Fibroblast of mammary gland (primary cell): ENCODE data around the gene NMBR.
"Not testable (repeated sequence)": the region's sequence is repeated elsewhere in the genome, so short reads cannot be mapped to it uniquely, and the experiment has no call there.

Experiments
- DNase-seq: peaks from one replicate; pipeline ENCODE4 v3.0.0-alpha.2; 2010; ENCODE audit warnings: low read depth
- H3K4me3 ChIP-seq: 2 replicates; pipeline ENCODE4 v1.5.1; 2011; ENCODE audit warnings: low read depth, mild to moderate bottlenecking, low read length, moderate library complexity; ENCODE audit not compliant: control insufficient read depth
- CTCF ChIP-seq: conservative IDR thresholded peaks from 2 replicates; pipeline ENCODE4 v1.5.1; 2011; ENCODE audit warnings: low read depth, low read length, inconsistent platforms; ENCODE audit not compliant: control insufficient read depth, insufficient read depth

NMBR gene

GRCh38 chr6:142074516-142074915 is 72.4 kb downstream of the NMBR start:
- no peak for TF ChIP-seq CTCF
- DNase-seq, result no peak
- no peak overlapping the region for H3K4me3 ChIP-seq

DNA sequence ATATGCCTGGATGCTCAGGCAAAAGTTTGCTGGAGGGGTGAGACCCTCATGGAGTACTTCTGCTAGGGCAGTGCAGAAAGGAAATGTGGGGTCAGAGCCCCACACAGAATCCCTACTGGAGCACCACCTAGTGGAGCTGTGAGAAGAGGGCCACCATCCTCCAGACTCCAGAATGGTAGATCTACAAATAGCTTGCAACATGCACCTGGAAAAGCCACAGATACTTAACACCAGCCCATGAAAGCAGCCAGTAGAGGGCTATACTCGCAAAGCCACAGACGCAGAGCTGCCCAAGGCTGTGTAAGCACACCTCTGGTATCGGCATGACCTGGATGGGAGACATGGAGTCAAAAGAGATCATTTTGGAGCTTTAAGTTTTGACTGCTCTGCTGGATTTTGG is 74.9 kb downstream of the NMBR start:
- DNase-seq, result no peak
- peak; percentile 27 for TF ChIP-seq CTCF
- H3K4me3 ChIP-seq, result no peak overlapping the region

GRCh38 chr6:142068416-142068815 is 78.5 kb downstream of the NMBR start:
- H3K4me3 ChIP-seq, result no peak overlapping the region
- no peak for DNase-seq
- TF ChIP-seq CTCF, result no peak

- not testable (repeated sequence) for H3K4me3 ChIP-seq, DNase-seq
Observed at GRCh38 chr6:142062861-142063260, 84.1 kb downstream of the NMBR start.

GRCh38 chr6:142058551-142059290 is 88.2 kb downstream of the NMBR start:
- H3K4me3 ChIP-seq, result no peak overlapping the region
- no peak for DNase-seq
- TF ChIP-seq CTCF, result no peak

- no peak for DNase-seq
- no peak for TF ChIP-seq CTCF
- H3K4me3 ChIP-seq, result no peak overlapping the region
Observed at GRCh38 chr6:142055219-142055618, 91.7 kb downstream of the NMBR start.

- H3K4me3 ChIP-seq, result no peak overlapping the region
- DNase-seq, result no peak
- no peak for TF ChIP-seq CTCF
Observed at GRCh38 chr6:142051404-142051803, 95.5 kb downstream of the NMBR start.
